ENCODE results near the gene SORCS1. TPM values are rescaled to one million over a fixed set of nuclear protein-coding genes. Genes with fewer than 3 reads are reported as not detected.

Gene SORCS1
- total and polyA plus RNA-seq, 4 donors, result 1.4 to 3.8 TPM; not detected in 2

DNA sequence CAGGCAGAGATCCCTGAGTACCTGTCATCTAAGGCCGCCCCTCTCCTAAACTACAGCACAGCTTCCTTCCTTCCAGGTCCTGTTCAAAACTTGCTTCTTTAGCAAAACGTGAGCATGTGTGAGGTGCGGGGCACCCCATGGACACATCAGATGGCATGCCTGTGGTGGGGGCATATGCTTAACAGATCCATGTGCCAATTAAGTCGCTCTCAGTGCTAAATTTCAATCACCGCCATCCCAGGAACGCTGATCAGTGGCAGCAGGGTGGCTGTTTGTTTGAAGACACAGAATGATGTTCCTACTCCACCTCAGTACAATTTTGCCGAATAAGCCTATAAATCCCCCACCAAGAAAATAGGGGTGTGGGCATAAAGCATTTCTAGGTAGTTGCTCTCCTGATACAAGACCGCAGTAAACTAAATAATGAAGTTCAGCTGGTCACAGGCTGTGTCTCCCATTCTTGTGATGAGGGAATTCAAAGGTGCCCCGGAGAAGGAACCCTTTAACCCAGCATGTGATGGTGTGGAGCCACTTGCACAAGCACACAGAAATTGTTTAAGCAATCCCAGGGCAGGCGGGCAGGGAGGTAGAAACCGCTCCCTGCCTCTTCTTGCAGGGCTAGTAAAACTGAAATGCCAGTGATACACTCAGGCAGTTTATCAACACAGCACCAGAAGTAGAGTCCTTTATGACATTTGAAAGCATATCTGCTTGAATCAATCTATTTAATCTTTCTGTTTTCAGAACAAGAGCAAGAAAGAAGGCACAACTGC, 205.7 kb downstream of the SORCS1 start:
- Histone ChIP-seq H3K27ac (ENCODE audit: low read depth in 1 of 2, low read length in 2 of 2) (no peak overlapping the region), H3K36me3 (ENCODE audit: control insufficient read depth in 1 of 2, insufficient read depth in 2 of 2, low read length in 1 of 2) (no peaks in the 10 kb centered on the region), H3K4me1 (ENCODE audit: control insufficient read depth in 1 of 2, insufficient read depth in 2 of 2, low read length in 2 of 2) (no peaks in the 10 kb centered on the region), H3K4me3 (ENCODE audit: low read length in 2 of 2) (no peak overlapping the region), H3K9me3 (ENCODE audit: control insufficient read depth, low read length) (no peaks in the 10 kb centered on the region), H3K27me3 (ENCODE audit: control insufficient read depth in 1 of 2, insufficient read depth in 2 of 2, low read length in 1 of 2) (no peaks in the 10 kb centered on the region)
- WGBS, 2 donors, result 69 to 74% methylated on average over 11 of the region's 11 CpGs
- DNase-seq (no peak), ATAC-seq (ENCODE audit: low FRiP score) (no peak)
- intact Hi-C loops (cut with DNase I), result no loop called here

- intact Hi-C loops (cut with DNase I), result no loop called here
- no peaks in the 10 kb centered on the region for H3K9me3 ChIP-seq (ENCODE audit: control insufficient read depth, low read length)
- no peaks in the 10 kb centered on the region for H3K4me1 ChIP-seq (ENCODE audit: control insufficient read depth in 1 of 2, insufficient read depth in 2 of 2, low read length in 2 of 2)
- H3K4me3 ChIP-seq (ENCODE audit: low read length in 2 of 2), result no peak overlapping the region
- no peaks in the 10 kb centered on the region for H3K27me3 ChIP-seq (ENCODE audit: control insufficient read depth in 1 of 2, insufficient read depth in 2 of 2, low read length in 1 of 2)
- 72 to 73% methylated on average over 12 of the region's 12 CpGs for WGBS, 2 donors
- ATAC-seq (ENCODE audit: low FRiP score) (no peak), DNase-seq (peak in 1 of 2 donors; percentile 50)
- H3K27ac ChIP-seq (ENCODE audit: low read depth in 1 of 2, low read length in 2 of 2), result no peak overlapping the region
- no peaks in the 10 kb centered on the region for H3K36me3 ChIP-seq (ENCODE audit: control insufficient read depth in 1 of 2, insufficient read depth in 2 of 2, low read length in 1 of 2)
These were observed 206.5 kb downstream of the SORCS1 start for GRCh38 chr10:106957823-106958588.

- no peak overlapping the region for H3K27ac ChIP-seq (ENCODE audit: low read depth in 1 of 2, low read length in 2 of 2)
- 74 to 78% methylated on average over 4 of the region's 4 CpGs for WGBS, 2 donors
These were observed 208.1 kb downstream of the SORCS1 start for GRCh38 chr10:106956216-106956915.

GRCh38 chr10:106955133-106955532, 209.4 kb downstream of the SORCS1 start:
- Histone ChIP-seq H3K27me3 (ENCODE audit: control insufficient read depth in 1 of 2, insufficient read depth in 2 of 2, low read length in 1 of 2) (no peaks in the 10 kb centered on the region), H3K4me3 (ENCODE audit: low read length in 2 of 2) (no peak overlapping the region), H3K36me3 (ENCODE audit: control insufficient read depth in 1 of 2, insufficient read depth in 2 of 2, low read length in 1 of 2) (no peaks in the 10 kb centered on the region), H3K9me3 (ENCODE audit: control insufficient read depth, low read length) (no peaks in the 10 kb centered on the region), H3K4me1 (ENCODE audit: control insufficient read depth in 1 of 2, insufficient read depth in 2 of 2, low read length in 2 of 2) (no peaks in the 10 kb centered on the region), H3K27ac (ENCODE audit: low read depth in 1 of 2, low read length in 2 of 2) (no peak overlapping the region)
- 93 to 95% methylated on average over 9 of the region's 9 CpGs for WGBS, 2 donors
- no peak for ATAC-seq (ENCODE audit: low FRiP score)
- DNase-seq, result no peak
- intact Hi-C loops (cut with DNase I), result no loop called here

More at GRCh38 chr10:106956216-106956915, 208.1 kb downstream of the SORCS1 start:
- no peaks in the 10 kb centered on the region for H3K9me3 ChIP-seq (ENCODE audit: control insufficient read depth, low read length)
- intact Hi-C loops (cut with DNase I), result no loop called here
- H3K27me3 ChIP-seq (ENCODE audit: control insufficient read depth in 1 of 2, insufficient read depth in 2 of 2, low read length in 1 of 2), result no peaks in the 10 kb centered on the region
- H3K36me3 ChIP-seq (ENCODE audit: control insufficient read depth in 1 of 2, insufficient read depth in 2 of 2, low read length in 1 of 2), result no peaks in the 10 kb centered on the region
- H3K4me3 ChIP-seq (ENCODE audit: low read length in 2 of 2), result no peak overlapping the region
- no peaks in the 10 kb centered on the region for H3K4me1 ChIP-seq (ENCODE audit: control insufficient read depth in 1 of 2, insufficient read depth in 2 of 2, low read length in 2 of 2)
- ATAC-seq (ENCODE audit: low FRiP score) (no peak), DNase-seq (no peak)

DNA sequence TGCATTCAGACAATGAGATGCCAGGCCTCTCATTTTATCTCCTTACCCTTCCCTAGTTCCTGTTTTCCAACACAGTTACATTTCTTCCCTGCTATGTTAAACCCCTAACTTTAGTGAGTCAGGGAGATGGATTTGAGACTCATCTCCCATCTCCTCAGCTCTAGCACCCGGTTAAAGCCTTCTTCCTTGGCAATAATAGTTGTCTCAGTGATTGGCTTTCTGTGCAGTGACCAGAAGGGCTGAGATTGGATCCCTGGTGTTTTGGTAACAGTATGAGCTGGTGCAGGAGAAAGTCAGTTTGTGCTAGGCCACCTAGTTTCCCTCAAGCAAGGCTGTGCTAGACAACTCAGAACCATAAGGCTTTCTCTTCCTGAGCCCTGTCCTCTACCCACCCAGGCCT, 212.5 kb downstream of the SORCS1 start:
- WGBS, 2 donors, result 83 to 86% methylated on average over 1 of the region's 1 CpG
- Histone ChIP-seq H3K36me3 (ENCODE audit: control insufficient read depth in 1 of 2, insufficient read depth in 2 of 2, low read length in 1 of 2) (no peaks in the 10 kb centered on the region), H3K4me3 (ENCODE audit: low read length in 2 of 2) (no peak overlapping the region), H3K27me3 (ENCODE audit: control insufficient read depth in 1 of 2, insufficient read depth in 2 of 2, low read length in 1 of 2) (no peaks in the 10 kb centered on the region), H3K4me1 (ENCODE audit: control insufficient read depth in 1 of 2, insufficient read depth in 2 of 2, low read length in 2 of 2) (no peaks in the 10 kb centered on the region), H3K9me3 (ENCODE audit: control insufficient read depth, low read length) (no peaks in the 10 kb centered on the region), H3K27ac (ENCODE audit: low read depth in 1 of 2, low read length in 2 of 2) (no peak overlapping the region)
- DNase-seq, result no peak
- ATAC-seq (ENCODE audit: low FRiP score), result no peak
- intact Hi-C loops (cut with DNase I), result no loop called here

DNA sequence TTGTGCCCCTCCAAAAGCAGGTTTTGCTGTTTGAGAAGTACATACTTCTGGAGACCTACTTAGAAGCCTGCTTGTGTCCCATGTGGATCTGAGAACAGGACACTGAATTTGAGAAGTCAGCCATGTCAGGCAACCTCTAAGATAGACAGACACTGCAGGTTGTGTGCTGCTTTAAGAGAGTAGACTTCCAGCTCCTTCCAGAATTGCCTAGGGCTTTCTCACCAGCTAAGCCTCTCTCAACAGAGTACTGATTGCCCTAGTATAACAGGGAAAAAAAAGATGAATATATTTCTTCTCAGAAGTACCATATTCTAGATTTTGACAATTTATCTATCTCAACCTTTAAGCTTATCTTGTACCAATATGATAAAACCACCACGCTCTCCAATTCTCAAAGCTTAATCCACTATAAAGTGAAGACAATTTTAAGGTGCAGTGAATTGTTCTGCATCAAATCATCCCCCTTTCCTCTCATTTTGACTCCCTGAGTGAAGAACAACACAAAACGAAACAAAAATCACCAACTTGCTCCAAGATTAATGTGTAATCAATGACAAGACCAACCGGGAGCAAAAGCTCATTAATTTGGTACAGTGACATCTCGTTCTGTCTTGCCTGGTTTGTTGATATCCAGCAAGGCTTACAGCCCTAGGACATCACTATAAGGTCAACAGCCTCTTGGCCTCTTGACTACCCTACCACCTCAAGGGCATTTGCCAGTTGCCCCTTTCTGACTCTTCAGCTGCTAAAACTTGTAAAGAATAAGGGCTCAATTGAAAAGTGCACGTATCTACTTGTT, 214.6 kb downstream of the SORCS1 start:
- Histone ChIP-seq H3K4me3 (ENCODE audit: low read length in 2 of 2) (no peak overlapping the region), H3K27me3 (ENCODE audit: control insufficient read depth in 1 of 2, insufficient read depth in 2 of 2, low read length in 1 of 2) (no peaks in the 10 kb centered on the region), H3K9me3 (ENCODE audit: control insufficient read depth, low read length) (no peaks in the 10 kb centered on the region), H3K27ac (ENCODE audit: low read depth in 1 of 2, low read length in 2 of 2) (no peak overlapping the region), H3K4me1 (ENCODE audit: control insufficient read depth in 1 of 2, insufficient read depth in 2 of 2, low read length in 2 of 2) (no peaks in the 10 kb centered on the region), H3K36me3 (ENCODE audit: control insufficient read depth in 1 of 2, insufficient read depth in 2 of 2, low read length in 1 of 2) (no peaks in the 10 kb centered on the region)
- DNase-seq, result no peak
- intact Hi-C loops (cut with DNase I), result no loop called here
- WGBS, 2 donors, result 38 to 39% methylated on average over 5 of the region's 5 CpGs
- ATAC-seq (ENCODE audit: low FRiP score), result no peak

DNA sequence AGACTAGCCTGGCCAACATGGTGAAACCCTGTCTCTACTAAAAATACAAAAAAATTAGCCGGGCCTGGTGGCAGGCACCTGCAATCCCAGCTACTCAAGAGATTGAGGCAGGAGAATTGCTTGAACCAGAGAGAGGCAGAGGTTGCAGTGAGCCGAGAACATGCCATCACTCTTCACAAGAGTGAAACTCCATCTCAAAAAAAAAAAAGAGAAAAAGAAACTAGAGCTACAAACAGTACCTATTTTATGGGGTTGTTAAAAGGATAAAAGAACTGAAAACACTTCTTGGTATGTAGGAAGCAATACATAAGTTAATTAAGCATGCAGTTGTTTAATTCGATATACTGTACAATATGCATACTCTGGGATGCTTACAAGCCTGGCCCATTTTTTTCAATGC, 216.9 kb downstream of the SORCS1 start:
- ATAC-seq (ENCODE audit: low FRiP score), result no peak
- intact Hi-C loops (cut with DNase I), result no loop called here
- 87 to 90% methylated on average over 3 of the region's 3 CpGs for WGBS, 2 donors
- Histone ChIP-seq H3K27ac (ENCODE audit: low read depth in 1 of 2, low read length in 2 of 2) (no peak overlapping the region), H3K27me3 (ENCODE audit: control insufficient read depth in 1 of 2, insufficient read depth in 2 of 2, low read length in 1 of 2) (no peaks in the 10 kb centered on the region), H3K36me3 (ENCODE audit: control insufficient read depth in 1 of 2, insufficient read depth in 2 of 2, low read length in 1 of 2) (no peaks in the 10 kb centered on the region), H3K9me3 (ENCODE audit: control insufficient read depth, low read length) (no peaks in the 10 kb centered on the region), H3K4me3 (ENCODE audit: low read length in 2 of 2) (no peak overlapping the region), H3K4me1 (ENCODE audit: control insufficient read depth in 1 of 2, insufficient read depth in 2 of 2, low read length in 2 of 2) (no peaks in the 10 kb centered on the region)
- DNase-seq, result no peak

DNA sequence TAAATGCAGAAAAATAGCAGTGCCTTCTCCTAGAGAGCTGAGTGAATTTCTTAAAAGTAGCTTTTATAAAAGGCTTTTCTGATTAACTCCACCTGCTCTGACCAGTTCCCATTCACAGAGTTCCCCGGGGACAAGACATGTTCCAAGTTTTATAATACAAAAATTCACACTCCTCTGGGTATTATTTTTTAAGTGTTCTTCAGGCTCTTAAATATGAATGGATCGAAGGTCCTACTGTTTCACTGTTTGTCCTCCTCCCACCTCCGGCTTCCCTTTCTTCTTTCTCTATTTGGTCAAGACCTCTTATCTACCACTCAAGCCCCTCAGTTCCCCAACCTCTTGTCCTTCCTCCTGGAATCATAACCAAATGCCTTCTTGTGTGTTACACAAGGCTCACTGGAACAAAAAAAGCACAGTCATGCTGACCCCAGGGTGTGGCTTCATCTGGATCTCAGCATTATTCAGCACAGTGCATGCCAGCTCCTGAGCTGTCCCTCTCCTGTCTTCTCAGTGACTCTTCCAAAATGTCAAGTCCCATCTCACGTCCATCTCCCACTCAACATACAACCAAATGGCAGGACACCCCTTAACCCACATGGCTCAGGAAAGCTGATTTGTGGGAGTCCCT, 222.4 kb downstream of the SORCS1 start:
- H3K4me1 ChIP-seq (ENCODE audit: control insufficient read depth in 1 of 2, insufficient read depth in 2 of 2, low read length in 2 of 2), result no peaks in the 10 kb centered on the region
- H3K9me3 ChIP-seq (ENCODE audit: control insufficient read depth, low read length), result no peaks in the 10 kb centered on the region
- no peak overlapping the region for H3K4me3 ChIP-seq (ENCODE audit: low read length in 2 of 2)
- no peak overlapping the region for H3K27ac ChIP-seq (ENCODE audit: low read depth in 1 of 2, low read length in 2 of 2)
- intact Hi-C loops (cut with DNase I), result no loop called here
- no peaks in the 10 kb centered on the region for H3K27me3 ChIP-seq (ENCODE audit: control insufficient read depth in 1 of 2, insufficient read depth in 2 of 2, low read length in 1 of 2)
- no peak for DNase-seq
- no peak for ATAC-seq (ENCODE audit: low FRiP score)
- 73 to 75% methylated on average over 4 of the region's 4 CpGs for WGBS, 2 donors
- no peaks in the 10 kb centered on the region for H3K36me3 ChIP-seq (ENCODE audit: control insufficient read depth in 1 of 2, insufficient read depth in 2 of 2, low read length in 1 of 2)
